T-helper 2 cell (primary cell): ENCODE results near the gene RBAK.
"Not testable (repeated sequence)": the region's sequence is repeated elsewhere in the genome, so short reads cannot be mapped to it uniquely, and the experiment has no call there.

Experiments
- DNase-seq, 5 experiments: peaks; one replicate each; pipeline versions ENCODE4 v3.0.0 to v3.0.0-alpha.2; 2012 to 2022
- total RNA-seq, 2 donors: gene quantifications; one replicate each; lab custom pipeline; 2026; lab: John Stamatoyannopoulos, UW

The RBAK gene
- 19.3 to 40.6 reads per million in 2 donors for total RNA-seq

GRCh38 chr7:5045558-5046396 lies at the start of gene RBAK:
Gene RBAK, plus strand, starts transcription at chr7:5045860. Its CDS starts 2,217 bp downstream, at chr7:5048077.
- DNase-seq: peak; percentile 65 to 98 (median 83)

- no peak for DNase-seq
Measured at GRCh38 chr7:4996696-4997222, 48.9 kb upstream of the RBAK start.

GRCh38 chr7:4998244-4998643 lies 47.4 kb upstream of the RBAK start:
- DNase-seq: no peak

- no peak for DNase-seq
Measured at GRCh38 chr7:4998910-4999309, 46.8 kb upstream of the RBAK start.

DNA sequence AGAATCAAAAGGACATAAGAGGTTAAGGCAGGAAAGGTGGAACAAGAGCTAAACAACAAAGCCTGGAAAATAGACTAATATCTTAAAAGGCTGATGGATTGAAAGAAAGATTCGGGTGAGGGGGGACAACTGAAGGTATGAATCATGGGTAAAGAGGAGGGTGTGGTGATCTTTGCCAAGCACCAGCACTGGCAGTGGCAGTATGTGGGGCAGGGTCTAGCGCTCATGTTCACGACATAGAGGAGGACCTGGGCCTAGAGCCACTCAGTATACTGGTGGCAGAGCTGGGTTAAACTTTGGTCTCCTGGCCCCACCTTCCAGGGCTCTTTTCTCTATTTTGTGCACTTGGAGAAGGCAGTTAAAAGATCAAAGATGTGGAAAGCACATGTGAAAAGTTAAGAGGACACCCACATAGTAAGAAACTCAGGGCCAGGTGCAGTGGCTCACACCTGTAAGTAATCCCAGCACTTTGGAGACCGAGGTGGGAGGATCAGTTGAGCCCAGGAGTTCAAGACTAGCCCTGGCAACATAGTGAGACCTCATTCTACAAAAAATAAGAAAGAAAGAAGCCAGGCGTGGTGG lies 46.2 kb upstream of the RBAK start:
- no peak for DNase-seq

- DNase-seq: no peak
Measured at GRCh38 chr7:5001003-5001402, 44.7 kb upstream of the RBAK start.

DNA sequence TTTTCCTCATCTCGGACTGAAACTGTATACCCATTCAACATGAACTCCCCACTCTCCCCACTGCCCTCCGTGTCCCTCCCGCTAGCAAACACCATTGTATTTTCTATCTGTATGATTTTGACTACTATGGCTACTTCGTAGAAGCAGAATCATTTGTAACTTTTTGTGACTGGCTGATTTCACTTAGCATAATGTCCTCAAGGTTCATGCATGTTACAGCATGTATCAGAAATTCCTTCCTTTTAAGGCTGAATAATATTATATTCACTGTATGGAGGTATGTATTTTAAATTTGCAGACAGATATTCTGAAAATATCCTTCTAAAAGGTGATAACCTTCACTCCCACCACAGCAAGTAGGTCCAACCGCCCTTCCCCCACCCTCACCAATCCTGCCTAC lies 43.7 kb upstream of the RBAK start:
- DNase-seq: no peak

DNA sequence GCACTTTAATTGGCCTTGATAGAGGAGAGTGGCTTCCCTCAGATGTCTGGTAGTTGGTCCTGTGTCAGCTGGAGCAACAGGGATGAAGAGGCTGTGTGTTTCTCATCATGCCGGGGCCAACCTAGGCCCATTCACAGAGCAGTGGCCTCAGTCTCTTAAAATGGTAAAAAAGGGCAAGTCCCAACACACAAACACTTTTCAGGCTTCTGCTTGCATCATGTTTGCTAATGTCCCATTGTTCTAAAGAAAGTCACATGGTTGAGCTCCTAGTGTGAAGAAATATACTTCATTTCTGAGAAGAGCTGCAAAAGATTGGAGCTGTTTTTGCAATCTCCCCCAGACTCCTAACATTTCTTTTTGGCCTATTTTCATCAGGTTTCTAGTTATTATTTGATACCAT lies 40.6 kb upstream of the RBAK start:
- no peak for DNase-seq

DNA sequence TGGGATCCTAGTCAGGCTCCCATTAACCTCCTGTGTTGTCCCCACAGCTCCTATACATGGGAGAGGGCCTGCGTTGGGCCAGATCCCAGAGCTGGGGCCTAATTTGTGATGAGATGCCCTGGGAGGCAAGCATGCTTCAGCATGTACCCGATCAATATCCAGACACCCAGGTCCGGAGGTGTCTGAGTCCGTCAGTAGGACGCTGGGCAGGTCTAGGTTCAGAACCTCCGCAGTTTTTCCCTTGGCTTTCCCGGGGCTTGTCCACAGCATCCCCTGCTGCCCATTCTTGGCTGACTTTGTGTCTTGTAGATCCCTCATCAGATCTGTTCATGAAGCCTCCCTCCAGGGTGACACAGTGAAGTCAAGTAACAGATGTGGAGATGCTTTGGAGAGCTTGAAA lies 32.7 kb upstream of the RBAK start:
- DNase-seq: no peak

- not testable (repeated sequence) for DNase-seq
Measured at GRCh38 chr7:5015936-5016335, 29.7 kb upstream of the RBAK start.

- DNase-seq: not testable (repeated sequence)
Measured at GRCh38 chr7:5017626-5018025, 28.0 kb upstream of the RBAK start.

GRCh38 chr7:5020098-5020497 lies 25.6 kb upstream of the RBAK start:
- DNase-seq: no peak

- not testable (repeated sequence) for DNase-seq
Measured at GRCh38 chr7:5020976-5021550, 24.6 kb upstream of the RBAK start.

- DNase-seq: not testable (repeated sequence)
Measured at GRCh38 chr7:5023626-5024025, 22.0 kb upstream of the RBAK start.

DNA sequence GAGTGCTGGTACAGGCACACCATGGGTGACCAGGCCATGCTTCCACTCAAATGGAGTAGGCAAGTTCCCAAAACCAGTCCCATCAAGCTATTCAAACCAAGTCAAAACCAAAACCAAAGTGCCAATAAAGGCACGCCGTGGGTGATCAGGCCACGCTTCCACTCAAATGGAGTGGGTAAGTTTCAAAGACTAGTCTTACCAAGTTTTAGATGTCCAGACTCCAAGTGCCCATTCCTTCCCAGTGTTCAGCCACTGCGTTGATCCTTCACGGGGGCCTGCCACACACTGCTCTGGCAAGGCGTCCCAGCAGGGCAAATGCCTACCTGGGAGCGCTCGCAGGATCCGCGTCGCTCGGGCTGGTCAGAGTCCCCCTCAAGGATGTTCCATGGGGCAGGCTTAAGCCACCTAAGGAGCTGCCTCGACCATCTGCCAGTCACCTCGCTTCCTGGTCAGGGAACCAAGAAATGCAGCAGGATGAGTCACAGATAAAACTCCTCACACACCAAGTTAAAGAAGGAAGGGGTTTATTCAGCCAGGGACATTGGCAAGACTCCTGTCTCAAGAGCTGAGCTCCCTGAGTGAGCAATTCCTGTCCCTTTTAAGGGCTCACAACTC lies 17.8 kb upstream of the RBAK start:
- not testable (repeated sequence) for DNase-seq

GRCh38 chr7:5033186-5033585 lies 12.5 kb upstream of the RBAK start:
- DNase-seq: not testable (repeated sequence)

- DNase-seq: no peak
Measured at GRCh38 chr7:5035276-5035675, 10.4 kb upstream of the RBAK start.

DNA sequence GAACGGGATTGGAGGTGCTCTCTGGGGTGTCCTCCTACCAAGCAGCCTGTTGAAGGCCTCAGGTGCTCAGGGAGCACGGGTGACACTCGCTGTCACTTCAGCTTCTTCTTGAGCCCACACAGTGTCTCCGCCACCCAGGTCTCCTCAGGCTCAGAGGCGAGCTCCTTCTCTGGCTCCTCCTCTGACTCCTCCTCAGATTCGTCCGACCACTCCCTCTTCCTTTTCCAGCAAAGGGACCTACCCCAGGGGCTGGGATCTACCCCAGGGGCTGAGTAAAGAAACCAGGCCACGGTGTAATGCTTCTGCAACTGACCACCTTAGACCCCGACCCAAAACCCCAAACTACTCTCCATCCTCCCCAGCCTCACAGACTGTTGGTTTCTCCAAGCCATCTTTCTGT lies 9.2 kb upstream of the RBAK start:
- DNase-seq: no peak

- DNase-seq: no peak
Measured at GRCh38 chr7:5041047-5041446, 4.6 kb upstream of the RBAK start.

DNA sequence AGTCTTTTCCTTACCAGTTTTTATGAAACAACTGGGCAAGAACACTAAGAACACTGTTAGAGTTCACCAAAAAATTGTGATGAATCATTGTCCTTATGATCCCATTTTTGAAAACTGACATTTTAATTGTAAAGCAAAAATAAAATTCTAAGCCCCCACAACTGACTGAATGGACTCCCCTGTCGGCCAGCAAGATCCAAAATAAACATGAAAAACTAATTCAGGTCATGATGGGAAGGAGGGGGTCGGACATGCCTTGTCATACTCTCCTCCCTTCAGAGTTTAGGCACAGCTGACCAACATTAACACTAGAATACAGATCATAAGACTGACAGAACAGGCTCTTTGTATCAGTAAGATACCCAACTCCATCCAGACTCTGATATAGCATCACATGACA lies 2.0 kb upstream of the RBAK start:
- no peak for DNase-seq

GRCh38 chr7:5046397-5046732 lies 705 bp downstream of the RBAK start:
- DNase-seq: not testable (repeated sequence)

DNA sequence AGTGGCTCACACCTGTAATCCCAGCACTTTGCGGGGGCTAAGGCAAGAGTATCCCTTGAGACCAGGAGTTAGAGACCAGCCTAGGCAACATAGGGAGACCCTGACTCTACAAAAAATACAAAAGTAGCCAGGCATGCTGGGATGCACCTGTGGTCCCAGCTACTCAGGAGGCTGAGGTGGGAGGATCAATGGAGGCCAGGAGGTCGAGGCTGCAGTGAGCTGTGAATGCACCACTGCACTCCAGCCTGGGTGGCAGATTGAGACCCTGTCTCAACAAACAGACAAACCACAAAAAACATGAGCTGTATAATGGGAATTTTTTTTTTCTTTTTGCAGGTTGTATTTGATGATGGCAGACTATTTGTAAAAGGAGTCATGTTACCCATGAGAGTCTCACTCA lies 1.5 kb downstream of the RBAK start:
- not testable (repeated sequence) for DNase-seq

DNA sequence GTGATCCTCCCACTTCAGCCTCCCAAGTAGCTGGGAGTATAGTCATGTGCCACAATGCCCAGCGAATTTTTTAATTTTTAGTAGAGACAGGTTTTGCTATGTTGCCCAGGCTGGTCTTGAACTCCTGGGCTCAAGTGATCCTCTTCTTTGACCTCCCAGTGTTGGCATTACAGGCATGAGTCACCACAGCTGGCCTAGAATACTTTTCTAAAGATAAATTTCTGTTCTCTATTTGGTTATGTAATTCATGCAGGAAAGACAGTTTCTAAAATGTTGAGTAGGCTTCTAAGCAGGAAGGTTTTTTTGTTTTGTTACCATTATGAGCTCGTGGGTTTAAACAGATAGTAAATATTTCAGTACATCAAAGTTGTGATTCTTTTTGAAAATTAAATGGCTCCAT lies 5.0 kb downstream of the RBAK start:
- DNase-seq: no peak
